ENCODE data around the gene ACER2.

- TF ChIP-seq CTCF (IDR thresholded peaks at IDR 0.05) = no peak
- TF ChIP-seq POLR2A (IDR thresholded peaks at IDR 0.05) = no peak
Measured at GRCh38 chr9:19379283-19379682, 29.5 kb upstream of the ACER2 start.
